ENCODE data around the gene KLK14. TPM values are rescaled to one million over a fixed set of nuclear protein-coding genes. Genes with fewer than 3 reads are reported as not detected.

The KLK14 gene
- total and polyA plus RNA-seq, 2 experiments from 2014 or later, result 0.42 TPM; not detected in 1

DNA sequence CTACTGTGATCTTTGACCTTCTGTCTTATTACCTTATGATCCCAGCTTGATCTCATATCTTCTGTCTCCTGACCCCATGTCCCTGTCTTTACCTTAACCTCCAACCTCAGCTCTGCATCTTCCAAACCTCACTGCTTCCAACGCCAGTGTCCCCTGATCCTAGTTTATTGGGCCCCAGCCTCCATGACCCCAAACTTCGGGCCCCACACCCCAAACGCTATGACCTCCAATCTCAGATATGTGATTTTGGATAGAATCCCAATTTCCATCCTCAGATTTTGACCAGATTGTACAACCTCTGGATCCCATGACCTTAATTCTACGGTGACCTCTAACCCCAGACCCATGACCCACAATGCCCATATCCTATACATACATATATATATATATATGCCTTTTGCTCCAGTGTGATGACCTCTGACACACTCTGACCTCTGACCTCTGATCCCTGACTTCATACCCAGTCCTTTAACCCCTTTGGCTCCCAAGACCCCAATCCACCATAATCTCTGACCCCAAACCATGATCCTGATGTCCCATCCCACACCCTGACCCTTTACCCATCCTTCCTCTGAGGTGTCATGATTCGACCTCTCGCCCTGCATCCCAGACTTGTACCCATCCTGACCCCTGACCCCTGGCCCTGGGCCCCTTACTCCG, 51.3 kb downstream of the KLK14 start:
- Mint-ChIP-seq H3K27me3 (ENCODE audit: insufficient read depth, low read depth, poor library complexity) (peaks cover 18% of the 10 kb centered on the region), H3K27ac (no peak overlapping the region), H3K4me1 (peaks cover 29% of the 10 kb centered on the region), H3K9me3 (no peaks in the 10 kb centered on the region; the same call in 2 of the 3 replicates), H3K4me3 (no peak overlapping the region; the same call in 2 of the 3 replicates), H3K36me3 (ENCODE audit: low read depth) (peaks cover 3% of the 10 kb centered on the region; the same call in 1 of the 3 replicates)
- ATAC-seq (no peak), DNase-seq (ENCODE audit: low spot score) (no peak)
- Histone ChIP-seq H3K4me2 (no peak overlapping the region), H3K4me3 (no peak overlapping the region), H3F3A (replicated peaks; ENCODE audit: low read depth) (no peaks in the 10 kb centered on the region), H4K20me1 (replicated peaks; ENCODE audit: insufficient read depth) (no peaks in the 10 kb centered on the region), H3K36me3 (ENCODE audit: insufficient read depth) (no peaks in the 10 kb centered on the region), H3K79me2 (replicated peaks; ENCODE audit: insufficient read depth) (no peaks in the 10 kb centered on the region), H3K9me2 (ENCODE audit: insufficient read depth) (peaks cover 7% of the 10 kb centered on the region; the same call in 1 of the 2 replicates), H3K27me3 (ENCODE audit: insufficient read depth) (no peaks in the 10 kb centered on the region), H2AFZ (0 out of 2 replicates have a peak overlapping the region, but pooled peaks have one; percentile 10), H3K4me1 (ENCODE audit: insufficient read depth) (peaks cover 5% of the 10 kb centered on the region), H3K27ac (ENCODE audit: low read depth) (no peak overlapping the region)
- TF ChIP-seq EZH2 (IDR thresholded peaks at IDR 0.05; ENCODE audit: low read depth, unreplicated experiment), result no peak
- no peak for TF ChIP-seq ZNF114 (CRISPR knock-in tag; IDR thresholded peaks at IDR 0.05)
- no peak for TF ChIP-seq JUNB (IDR thresholded peaks at IDR 0.05; ENCODE audit: unreplicated experiment)
- no peak for TF ChIP-seq NANOG (IDR thresholded peaks at IDR 0.05; ENCODE audit: borderline replicate concordance)
- TF ChIP-seq, protein P1, sequence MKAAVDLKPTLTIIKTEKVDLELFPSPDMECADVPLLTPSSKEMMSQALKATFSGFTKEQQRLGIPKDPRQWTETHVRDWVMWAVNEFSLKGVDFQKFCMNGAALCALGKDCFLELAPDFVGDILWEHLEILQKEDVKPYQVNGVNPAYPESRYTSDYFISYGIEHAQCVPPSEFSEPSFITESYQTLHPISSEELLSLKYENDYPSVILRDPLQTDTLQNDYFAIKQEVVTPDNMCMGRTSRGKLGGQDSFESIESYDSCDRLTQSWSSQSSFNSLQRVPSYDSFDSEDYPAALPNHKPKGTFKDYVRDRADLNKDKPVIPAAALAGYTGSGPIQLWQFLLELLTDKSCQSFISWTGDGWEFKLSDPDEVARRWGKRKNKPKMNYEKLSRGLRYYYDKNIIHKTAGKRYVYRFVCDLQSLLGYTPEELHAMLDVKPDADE (IDR thresholded peaks at IDR 0.05), result no peak
- TF ChIP-seq, protein P2, sequence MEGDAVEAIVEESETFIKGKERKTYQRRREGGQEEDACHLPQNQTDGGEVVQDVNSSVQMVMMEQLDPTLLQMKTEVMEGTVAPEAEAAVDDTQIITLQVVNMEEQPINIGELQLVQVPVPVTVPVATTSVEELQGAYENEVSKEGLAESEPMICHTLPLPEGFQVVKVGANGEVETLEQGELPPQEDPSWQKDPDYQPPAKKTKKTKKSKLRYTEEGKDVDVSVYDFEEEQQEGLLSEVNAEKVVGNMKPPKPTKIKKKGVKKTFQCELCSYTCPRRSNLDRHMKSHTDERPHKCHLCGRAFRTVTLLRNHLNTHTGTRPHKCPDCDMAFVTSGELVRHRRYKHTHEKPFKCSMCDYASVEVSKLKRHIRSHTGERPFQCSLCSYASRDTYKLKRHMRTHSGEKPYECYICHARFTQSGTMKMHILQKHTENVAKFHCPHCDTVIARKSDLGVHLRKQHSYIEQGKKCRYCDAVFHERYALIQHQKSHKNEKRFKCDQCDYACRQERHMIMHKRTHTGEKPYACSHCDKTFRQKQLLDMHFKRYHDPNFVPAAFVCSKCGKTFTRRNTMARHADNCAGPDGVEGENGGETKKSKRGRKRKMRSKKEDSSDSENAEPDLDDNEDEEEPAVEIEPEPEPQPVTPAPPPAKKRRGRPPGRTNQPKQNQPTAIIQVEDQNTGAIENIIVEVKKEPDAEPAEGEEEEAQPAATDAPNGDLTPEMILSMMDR (conservative IDR thresholded peaks at IDR 0.05; ENCODE audit: low read depth in 2 of 2), result no peak
- TF ChIP-seq, protein P3, sequence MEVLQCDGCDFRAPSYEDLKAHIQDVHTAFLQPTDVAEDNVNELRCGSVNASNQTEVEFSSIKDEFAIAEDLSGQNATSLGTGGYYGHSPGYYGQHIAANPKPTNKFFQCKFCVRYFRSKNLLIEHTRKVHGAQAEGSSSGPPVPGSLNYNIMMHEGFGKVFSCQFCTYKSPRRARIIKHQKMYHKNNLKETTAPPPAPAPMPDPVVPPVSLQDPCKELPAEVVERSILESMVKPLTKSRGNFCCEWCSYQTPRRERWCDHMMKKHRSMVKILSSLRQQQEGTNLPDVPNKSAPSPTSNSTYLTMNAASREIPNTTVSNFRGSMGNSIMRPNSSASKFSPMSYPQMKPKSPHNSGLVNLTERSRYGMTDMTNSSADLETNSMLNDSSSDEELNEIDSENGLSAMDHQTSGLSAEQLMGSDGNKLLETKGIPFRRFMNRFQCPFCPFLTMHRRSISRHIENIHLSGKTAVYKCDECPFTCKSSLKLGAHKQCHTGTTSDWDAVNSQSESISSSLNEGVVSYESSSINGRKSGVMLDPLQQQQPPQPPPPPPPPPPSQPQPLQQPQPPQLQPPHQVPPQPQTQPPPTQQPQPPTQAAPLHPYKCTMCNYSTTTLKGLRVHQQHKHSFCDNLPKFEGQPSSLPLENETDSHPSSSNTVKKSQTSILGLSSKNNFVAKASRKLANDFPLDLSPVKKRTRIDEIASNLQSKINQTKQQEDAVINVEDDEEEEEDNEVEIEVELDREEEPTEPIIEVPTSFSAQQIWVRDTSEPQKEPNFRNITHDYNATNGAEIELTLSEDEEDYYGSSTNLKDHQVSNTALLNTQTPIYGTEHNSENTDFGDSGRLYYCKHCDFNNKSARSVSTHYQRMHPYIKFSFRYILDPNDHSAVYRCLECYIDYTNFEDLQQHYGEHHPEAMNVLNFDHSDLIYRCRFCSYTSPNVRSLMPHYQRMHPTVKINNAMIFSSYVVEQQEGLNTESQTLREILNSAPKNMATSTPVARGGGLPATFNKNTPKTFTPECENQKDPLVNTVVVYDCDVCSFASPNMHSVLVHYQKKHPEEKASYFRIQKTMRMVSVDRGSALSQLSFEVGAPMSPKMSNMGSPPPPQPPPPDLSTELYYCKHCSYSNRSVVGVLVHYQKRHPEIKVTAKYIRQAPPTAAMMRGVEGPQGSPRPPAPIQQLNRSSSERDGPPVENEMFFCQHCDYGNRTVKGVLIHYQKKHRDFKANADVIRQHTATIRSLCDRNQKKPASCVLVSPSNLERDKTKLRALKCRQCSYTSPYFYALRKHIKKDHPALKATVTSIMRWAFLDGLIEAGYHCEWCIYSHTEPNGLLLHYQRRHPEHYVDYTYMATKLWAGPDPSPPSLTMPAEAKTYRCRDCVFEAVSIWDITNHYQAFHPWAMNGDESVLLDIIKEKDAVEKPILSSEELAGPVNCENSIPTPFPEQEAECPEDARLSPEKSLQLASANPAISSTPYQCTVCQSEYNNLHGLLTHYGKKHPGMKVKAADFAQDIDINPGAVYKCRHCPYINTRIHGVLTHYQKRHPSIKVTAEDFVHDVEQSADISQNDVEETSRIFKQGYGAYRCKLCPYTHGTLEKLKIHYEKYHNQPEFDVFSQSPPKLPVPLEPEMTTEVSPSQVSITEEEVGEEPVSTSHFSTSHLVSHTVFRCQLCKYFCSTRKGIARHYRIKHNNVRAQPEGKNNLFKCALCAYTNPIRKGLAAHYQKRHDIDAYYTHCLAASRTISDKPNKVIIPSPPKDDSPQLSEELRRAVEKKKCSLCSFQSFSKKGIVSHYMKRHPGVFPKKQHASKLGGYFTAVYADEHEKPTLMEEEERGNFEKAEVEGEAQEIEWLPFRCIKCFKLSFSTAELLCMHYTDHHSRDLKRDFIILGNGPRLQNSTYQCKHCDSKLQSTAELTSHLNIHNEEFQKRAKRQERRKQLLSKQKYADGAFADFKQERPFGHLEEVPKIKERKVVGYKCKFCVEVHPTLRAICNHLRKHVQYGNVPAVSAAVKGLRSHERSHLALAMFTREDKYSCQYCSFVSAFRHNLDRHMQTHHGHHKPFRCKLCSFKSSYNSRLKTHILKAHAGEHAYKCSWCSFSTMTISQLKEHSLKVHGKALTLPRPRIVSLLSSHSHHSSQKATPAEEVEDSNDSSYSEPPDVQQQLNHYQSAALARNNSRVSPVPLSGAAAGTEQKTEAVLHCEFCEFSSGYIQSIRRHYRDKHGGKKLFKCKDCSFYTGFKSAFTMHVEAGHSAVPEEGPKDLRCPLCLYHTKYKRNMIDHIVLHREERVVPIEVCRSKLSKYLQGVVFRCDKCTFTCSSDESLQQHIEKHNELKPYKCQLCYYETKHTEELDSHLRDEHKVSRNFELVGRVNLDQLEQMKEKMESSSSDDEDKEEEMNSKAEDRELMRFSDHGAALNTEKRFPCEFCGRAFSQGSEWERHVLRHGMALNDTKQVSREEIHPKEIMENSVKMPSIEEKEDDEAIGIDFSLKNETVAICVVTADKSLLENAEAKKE (CRISPR knock-in tag; IDR thresholded peaks at IDR 0.05), result no peak
